Measurements from ENCODE around the gene KIF26B.

The KIF26B gene

DNA sequence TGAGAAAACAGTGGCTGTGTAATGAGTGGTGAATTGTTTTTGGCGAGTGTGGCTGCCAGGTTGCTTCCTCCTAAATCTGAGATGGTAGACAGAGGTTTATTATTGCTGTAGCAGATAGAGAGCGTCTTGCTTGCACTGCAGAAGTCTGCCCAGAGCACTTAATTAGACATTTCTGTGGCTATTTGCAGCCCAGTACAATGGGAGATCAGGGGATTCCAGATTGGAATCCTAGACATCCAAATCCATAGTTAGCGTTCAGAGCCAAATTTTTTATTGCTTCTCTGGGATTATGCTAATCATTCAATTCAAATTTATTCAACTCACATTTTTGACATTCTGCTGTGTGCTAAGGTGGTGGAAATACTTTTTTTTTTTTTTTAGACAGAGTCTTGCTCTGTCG, 30.0 kb downstream of the KIF26B start:
- in situ Hi-C loops (cut with MboI; ENCODE audit: low sequenced_read_pairs, unreplicated experiment): no loop called here
- no peak for DNase-seq (ENCODE audit: low spot score)
- TF ChIP-seq, protein P1, sequence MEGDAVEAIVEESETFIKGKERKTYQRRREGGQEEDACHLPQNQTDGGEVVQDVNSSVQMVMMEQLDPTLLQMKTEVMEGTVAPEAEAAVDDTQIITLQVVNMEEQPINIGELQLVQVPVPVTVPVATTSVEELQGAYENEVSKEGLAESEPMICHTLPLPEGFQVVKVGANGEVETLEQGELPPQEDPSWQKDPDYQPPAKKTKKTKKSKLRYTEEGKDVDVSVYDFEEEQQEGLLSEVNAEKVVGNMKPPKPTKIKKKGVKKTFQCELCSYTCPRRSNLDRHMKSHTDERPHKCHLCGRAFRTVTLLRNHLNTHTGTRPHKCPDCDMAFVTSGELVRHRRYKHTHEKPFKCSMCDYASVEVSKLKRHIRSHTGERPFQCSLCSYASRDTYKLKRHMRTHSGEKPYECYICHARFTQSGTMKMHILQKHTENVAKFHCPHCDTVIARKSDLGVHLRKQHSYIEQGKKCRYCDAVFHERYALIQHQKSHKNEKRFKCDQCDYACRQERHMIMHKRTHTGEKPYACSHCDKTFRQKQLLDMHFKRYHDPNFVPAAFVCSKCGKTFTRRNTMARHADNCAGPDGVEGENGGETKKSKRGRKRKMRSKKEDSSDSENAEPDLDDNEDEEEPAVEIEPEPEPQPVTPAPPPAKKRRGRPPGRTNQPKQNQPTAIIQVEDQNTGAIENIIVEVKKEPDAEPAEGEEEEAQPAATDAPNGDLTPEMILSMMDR (IDR thresholded peaks at IDR 0.05; ENCODE audit: borderline replicate concordance, control extremely low read depth, extremely low read depth, insufficient read depth, missing control alignments): no peak

DNA sequence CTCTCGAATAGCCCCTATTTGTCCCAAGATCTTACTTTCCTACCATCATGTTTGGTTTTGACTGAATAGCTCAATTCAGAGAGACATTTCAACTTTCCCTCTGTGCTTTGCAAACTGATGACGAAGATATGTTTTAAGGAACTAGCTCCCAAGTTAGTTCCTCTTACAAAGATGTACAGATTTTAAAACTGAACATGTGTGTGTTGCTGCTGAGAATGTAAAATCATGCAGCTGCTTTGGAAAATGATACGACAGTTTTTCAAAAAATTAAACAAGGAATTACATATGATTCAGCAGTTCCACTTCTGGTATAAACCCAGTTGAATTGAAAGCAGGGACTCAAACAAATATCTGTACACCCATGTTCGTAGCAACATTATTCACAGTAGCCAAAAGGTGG, 33.6 kb downstream of the KIF26B start:
- no peak for DNase-seq (ENCODE audit: low spot score)
- in situ Hi-C loops (cut with MboI; ENCODE audit: low sequenced_read_pairs, unreplicated experiment): no loop called here
- TF ChIP-seq, protein P1 (IDR thresholded peaks at IDR 0.05; ENCODE audit: borderline replicate concordance, control extremely low read depth, extremely low read depth, insufficient read depth, missing control alignments): no peak

DNA sequence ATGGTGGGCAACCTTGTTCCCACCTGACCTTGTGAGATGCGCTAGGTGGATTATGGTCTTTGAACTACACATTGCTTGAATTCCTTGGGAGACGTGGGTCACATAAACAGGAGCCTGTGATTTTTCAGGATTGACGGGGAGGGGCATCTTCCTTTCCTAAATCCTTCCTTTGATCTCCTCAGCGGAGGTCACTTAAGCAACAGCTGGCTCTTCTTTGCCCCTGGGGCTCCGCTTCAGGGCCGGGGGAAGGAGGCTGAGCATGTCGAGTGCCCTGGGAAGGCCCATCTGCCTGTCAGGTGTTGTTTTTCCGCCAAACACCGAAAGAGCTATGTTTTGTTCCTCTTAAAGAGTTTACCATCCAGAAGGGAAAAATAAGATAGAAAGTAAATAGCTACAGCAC, 40.6 kb downstream of the KIF26B start:
- in situ Hi-C loops (cut with MboI; ENCODE audit: low sequenced_read_pairs, unreplicated experiment): no loop called here
- TF ChIP-seq, protein P1 (IDR thresholded peaks at IDR 0.05; ENCODE audit: borderline replicate concordance, control extremely low read depth, extremely low read depth, insufficient read depth, missing control alignments): no peak
- no peak for DNase-seq (ENCODE audit: low spot score)

DNA sequence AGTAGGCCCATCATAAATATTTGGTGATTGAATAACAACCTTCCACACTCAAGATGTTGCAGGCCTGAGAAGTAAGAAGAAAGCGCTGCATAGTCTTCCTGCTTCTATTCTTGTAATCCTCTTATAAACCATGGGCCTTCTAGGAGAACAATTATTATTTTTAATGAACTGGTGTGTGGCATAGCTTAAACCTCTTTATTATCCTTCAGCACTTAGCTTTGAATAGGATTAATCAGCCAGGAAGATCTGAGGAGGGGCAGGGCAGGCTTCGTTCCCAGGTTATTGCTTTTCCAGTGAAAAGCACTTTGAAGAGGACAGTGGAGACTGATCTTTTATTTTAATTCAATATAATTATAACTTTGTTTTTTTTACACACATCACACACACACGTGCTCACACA, 42.3 kb downstream of the KIF26B start:
- TF ChIP-seq, protein P1 (IDR thresholded peaks at IDR 0.05; ENCODE audit: borderline replicate concordance, control extremely low read depth, extremely low read depth, insufficient read depth, missing control alignments): no peak
- in situ Hi-C loops (cut with MboI; ENCODE audit: low sequenced_read_pairs, unreplicated experiment): no loop called here
- DNase-seq (ENCODE audit: low spot score): no peak

DNA sequence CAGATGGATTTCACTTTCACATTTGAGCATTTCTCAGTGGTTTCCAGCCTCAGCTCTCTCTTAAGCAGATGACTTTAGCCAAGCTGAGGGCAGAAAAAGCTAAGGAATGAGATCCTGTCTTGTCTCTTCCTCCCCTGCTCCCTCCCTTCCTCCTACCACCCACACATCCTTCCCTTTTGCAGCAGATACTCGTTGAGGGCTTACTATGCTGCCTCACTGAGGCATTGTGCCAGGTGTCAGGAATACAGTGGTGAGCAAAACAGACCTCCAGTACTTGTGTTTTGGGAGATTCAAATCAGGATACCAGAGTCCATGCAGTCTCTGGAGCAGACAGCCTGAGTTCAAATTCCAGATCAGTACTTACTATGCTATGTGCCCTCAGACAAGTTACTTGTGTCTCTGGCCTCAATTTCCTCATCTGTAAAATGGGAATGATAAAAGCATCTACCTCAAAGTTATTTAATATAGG, 43.2 kb downstream of the KIF26B start:
- in situ Hi-C loops (cut with MboI; ENCODE audit: low sequenced_read_pairs, unreplicated experiment): no loop called here
- DNase-seq (ENCODE audit: low spot score): no peak
- TF ChIP-seq, protein P1 (IDR thresholded peaks at IDR 0.05; ENCODE audit: borderline replicate concordance, control extremely low read depth, extremely low read depth, insufficient read depth, missing control alignments): no peak

DNA sequence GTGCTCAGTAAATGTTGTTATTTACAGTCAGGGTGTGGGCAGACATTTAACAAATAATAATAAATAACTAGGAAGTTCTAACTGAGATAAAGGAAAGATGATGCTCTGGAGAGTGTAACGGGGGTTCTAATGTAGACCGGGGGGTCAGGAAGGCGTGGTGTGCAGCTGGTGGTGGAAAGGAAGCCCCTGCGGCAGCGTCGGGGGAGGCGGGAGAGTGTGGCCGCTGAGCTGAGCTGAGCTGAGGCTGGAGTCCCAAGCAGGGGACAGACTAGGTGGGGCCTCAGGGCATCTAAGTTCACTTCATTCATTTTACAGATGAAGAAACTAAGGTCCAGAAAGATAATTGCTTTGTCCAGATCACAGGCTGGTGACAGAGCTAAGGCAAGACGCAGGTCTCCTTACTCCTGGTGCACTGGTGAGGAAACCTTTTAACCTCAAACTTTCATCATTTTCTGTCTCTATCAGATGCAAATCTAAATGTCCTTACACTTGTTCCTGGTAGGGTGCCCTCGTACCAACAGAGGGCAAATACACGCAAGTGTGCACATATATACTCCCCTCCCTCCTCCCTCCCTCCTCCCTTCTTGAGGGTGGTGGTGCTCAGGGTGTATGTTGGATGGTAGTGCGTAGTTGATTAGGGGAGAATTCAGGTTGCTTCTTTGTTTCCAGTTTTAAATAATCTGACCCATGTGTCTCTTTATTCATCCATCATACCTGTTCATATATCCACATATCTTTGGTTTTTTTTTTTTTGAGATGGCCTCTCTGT, 44.1 kb downstream of the KIF26B start:
- TF ChIP-seq, protein P1 (IDR thresholded peaks at IDR 0.05; ENCODE audit: borderline replicate concordance, control extremely low read depth, extremely low read depth, insufficient read depth, missing control alignments): no peak
- no peak for DNase-seq (ENCODE audit: low spot score)
- in situ Hi-C loops (cut with MboI; ENCODE audit: low sequenced_read_pairs, unreplicated experiment): no loop called here

All from GM13976 (cell line).